ENCODE results near the gene PPY. TPM values are rescaled to one million over a fixed set of nuclear protein-coding genes. Genes with fewer than 3 reads are reported as not detected.

PPY gene, protein sequence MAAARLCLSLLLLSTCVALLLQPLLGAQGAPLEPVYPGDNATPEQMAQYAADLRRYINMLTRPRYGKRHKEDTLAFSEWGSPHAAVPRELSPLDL
- 10 to 100 TPM; 15.5 to 51.6 TPM for total RNA-seq

DNA sequence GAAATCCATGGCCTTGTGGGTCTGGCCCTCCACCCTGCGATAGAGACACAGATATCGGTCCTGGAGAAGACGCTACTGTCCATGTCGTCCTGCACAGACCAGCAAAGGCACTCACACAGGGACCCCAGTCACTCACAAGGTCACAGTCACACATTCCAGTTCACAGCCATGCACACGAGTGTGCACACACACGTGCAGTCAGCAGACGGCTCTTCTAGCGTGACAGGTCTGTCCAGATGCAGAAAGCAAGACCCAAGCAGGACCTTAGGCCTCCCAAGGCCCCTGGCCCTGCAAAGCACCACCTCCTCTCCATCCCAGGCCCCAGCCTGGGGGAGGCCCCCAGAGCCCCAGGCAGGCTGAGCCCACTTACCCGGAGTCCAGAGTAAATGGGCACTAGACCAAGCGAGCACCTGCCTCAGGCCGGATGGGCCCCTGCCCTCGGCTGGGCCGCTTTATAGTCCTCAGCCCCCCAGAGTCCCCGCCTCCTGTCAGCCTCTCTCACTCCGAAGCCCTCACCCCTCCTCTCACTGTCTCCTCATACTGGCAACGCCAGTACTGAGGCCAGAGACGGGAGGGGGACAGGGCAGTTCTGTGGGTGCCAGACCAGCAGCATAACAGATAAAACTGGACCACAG is at the start of gene PPY:
TSS of gene PPY (minus strand) at position 426 of the 635 bp plus-strand sequence. CDS start 822 bp downstream, outside the sequence.
- 86 to 87% methylated on average over 12 to 17 of the region's 17 CpGs for WGBS, 2 donors
- ATAC-seq: no peak
- intact Hi-C loops (cut with DNase I): no loop called here

GRCh38 chr17:43988301-43988700 is 46.0 kb upstream of the PPY start:
- intact Hi-C loops (cut with DNase I): no loop called here
- H3K27me3 ChIP-seq: peaks cover 0 to under 1% of the 10 kb centered on the region in 2 donors
- no peak for TF ChIP-seq POLR2A (IDR thresholded peaks at IDR 0.05)
- TF ChIP-seq, protein P1, sequence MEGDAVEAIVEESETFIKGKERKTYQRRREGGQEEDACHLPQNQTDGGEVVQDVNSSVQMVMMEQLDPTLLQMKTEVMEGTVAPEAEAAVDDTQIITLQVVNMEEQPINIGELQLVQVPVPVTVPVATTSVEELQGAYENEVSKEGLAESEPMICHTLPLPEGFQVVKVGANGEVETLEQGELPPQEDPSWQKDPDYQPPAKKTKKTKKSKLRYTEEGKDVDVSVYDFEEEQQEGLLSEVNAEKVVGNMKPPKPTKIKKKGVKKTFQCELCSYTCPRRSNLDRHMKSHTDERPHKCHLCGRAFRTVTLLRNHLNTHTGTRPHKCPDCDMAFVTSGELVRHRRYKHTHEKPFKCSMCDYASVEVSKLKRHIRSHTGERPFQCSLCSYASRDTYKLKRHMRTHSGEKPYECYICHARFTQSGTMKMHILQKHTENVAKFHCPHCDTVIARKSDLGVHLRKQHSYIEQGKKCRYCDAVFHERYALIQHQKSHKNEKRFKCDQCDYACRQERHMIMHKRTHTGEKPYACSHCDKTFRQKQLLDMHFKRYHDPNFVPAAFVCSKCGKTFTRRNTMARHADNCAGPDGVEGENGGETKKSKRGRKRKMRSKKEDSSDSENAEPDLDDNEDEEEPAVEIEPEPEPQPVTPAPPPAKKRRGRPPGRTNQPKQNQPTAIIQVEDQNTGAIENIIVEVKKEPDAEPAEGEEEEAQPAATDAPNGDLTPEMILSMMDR (IDR thresholded peaks at IDR 0.05): no peak
- no peaks in the 10 kb centered on the region for H3K9me3 ChIP-seq
- no peaks in the 10 kb centered on the region for H3K36me3 ChIP-seq (replicated peaks in 1 of 2; ENCODE audit: insufficient read depth in 1 of 2, low read depth in 2 of 2)
- DNase-seq: no peak
- peaks cover 12% of the 10 kb centered on the region for H3K4me1 ChIP-seq
- no peak overlapping the region for H3K27ac ChIP-seq
- no peak overlapping the region for H3K4me3 ChIP-seq
- 79 to 89% methylated on average over 9 of the region's 9 CpGs for WGBS, 2 donors
- ATAC-seq: no peak

More for the DNA sequence above, at the start of gene PPY:
- no peak for DNase-seq
- no peaks in the 10 kb centered on the region for H3K9me3 ChIP-seq
- H3K36me3 ChIP-seq (replicated peaks in 1 of 2; ENCODE audit: insufficient read depth in 1 of 2, low read depth in 2 of 2): no peaks in the 10 kb centered on the region
- no peak within 1 kb of the TSS for H3K4me3 ChIP-seq
- H3K4me1 ChIP-seq: peaks cover 5% of the 10 kb centered on the region
- no peaks in the 10 kb centered on the region for H3K27me3 ChIP-seq
- no peak within 1 kb of the TSS for H3K27ac ChIP-seq
- no peak for TF ChIP-seq POLR2A (IDR thresholded peaks at IDR 0.05)
- TF ChIP-seq, protein P1 (IDR thresholded peaks at IDR 0.05): no peak

GRCh38 chr17:43987131-43988021 is 45.1 kb upstream of the PPY start:
- H3K4me1 ChIP-seq: peaks cover 14% of the 10 kb centered on the region
- TF ChIP-seq, protein P1 (IDR thresholded peaks at IDR 0.05): no peak
- H3K36me3 ChIP-seq (replicated peaks in 1 of 2; ENCODE audit: insufficient read depth in 1 of 2, low read depth in 2 of 2): no peaks in the 10 kb centered on the region
- H3K4me3 ChIP-seq: no peak overlapping the region
- H3K27ac ChIP-seq: no peak overlapping the region
- peaks cover 0 to 6% of the 10 kb centered on the region in 2 donors for H3K27me3 ChIP-seq
- ATAC-seq: no peak
- intact Hi-C loops (cut with DNase I): no loop called here
- 50 to 58% methylated on average over 9 to 12 of the region's 12 CpGs for WGBS, 2 donors
- H3K9me3 ChIP-seq: no peaks in the 10 kb centered on the region
- DNase-seq: no peak

DNA sequence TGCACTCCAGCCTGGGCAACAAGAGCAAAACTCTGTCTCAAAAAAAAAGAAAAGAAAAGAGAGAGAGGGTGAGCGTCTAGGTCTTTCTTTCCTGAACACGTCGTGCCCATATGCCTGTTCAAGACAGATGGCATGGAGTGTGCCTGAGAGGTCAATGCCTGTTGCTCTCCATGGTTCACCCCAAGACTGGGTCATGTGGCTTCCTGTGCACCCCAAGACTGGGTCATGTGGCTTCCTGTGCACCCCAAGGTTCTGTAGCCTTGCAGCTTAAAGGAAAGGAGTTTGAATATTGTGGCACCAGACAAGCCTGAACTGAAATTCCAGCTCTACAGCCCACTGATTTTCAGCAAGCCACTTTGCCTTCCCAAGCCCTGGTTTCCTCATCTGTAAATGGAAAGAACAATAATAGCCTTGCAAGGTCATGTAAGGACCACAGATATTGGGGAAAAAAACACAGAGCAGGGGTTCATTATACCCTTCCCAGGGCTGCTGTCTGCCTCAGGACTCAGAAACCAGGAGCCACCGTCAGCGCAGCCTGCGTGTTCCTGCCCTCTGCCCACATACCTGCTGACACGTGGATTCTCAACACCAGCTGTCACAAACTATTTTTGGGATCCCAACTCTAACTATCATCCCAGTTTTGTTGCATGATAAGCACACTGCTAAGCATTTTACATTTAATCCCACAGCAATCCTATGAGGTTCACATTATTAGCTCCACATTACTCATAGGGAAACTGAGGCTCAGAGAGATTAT is 44.1 kb upstream of the PPY start:
- WGBS, 2 donors: 84 to 87% methylated on average over 7 of the region's 7 CpGs
- peaks cover 14% of the 10 kb centered on the region for H3K4me1 ChIP-seq
- H3K27me3 ChIP-seq: peaks cover 0 to 6% of the 10 kb centered on the region in 2 donors
- H3K27ac ChIP-seq: no peak overlapping the region
- no peak for ATAC-seq
- no peak overlapping the region for H3K4me3 ChIP-seq
- no peaks in the 10 kb centered on the region for H3K9me3 ChIP-seq
- no peaks in the 10 kb centered on the region for H3K36me3 ChIP-seq (replicated peaks in 1 of 2; ENCODE audit: insufficient read depth in 1 of 2, low read depth in 2 of 2)
- TF ChIP-seq, protein P1 (IDR thresholded peaks at IDR 0.05): no peak
- TF ChIP-seq POLR2A (IDR thresholded peaks at IDR 0.05): no peak
- DNase-seq: no peak
- intact Hi-C loops (cut with DNase I): no loop called here
